Type B pancreatic cell (in vitro differentiated cells): ENCODE measurements around the gene LRRC51. TPM values are rescaled to one million over a fixed set of nuclear protein-coding genes. Genes with fewer than 3 reads are reported as not detected.
"Not testable (repeated sequence)": the region's sequence is repeated elsewhere in the genome, so short reads cannot be mapped to it uniquely, and the experiment has no call there.

Experiments
- DNase-seq: peaks from one replicate; pipeline ENCODE4 v3.0.0; 2021; ENCODE audit warnings: mixed read lengths; ENCODE audit not compliant: unreplicated experiment; ENCODE audit errors: extremely low spot score
- H3K27ac Mint-ChIP-seq: 2 replicates; pipeline ENCODE4 v1.8.0; 2021; ENCODE audit warnings: mild to moderate bottlenecking, mixed read lengths
- H3K27me3 Mint-ChIP-seq: 2 replicates; pipeline ENCODE4 v1.8.0; 2021; ENCODE audit warnings: mixed read lengths
- H3K36me3 Mint-ChIP-seq: 2 replicates; pipeline ENCODE4 v1.8.0; 2021; ENCODE audit warnings: mixed read lengths
- H3K4me1 Mint-ChIP-seq: one replicate; pipeline ENCODE4 v1.8.0; 2021; ENCODE audit warnings: mixed read lengths; ENCODE audit not compliant: unreplicated experiment
- H3K4me3 Mint-ChIP-seq: 2 replicates; pipeline ENCODE4 v1.8.0; 2021; ENCODE audit warnings: mild to moderate bottlenecking, mixed read lengths
- H3K9me3 Mint-ChIP-seq: 2 replicates; pipeline ENCODE4 v1.8.0; 2021; ENCODE audit warnings: mixed read lengths
- microRNA-seq: library from miRNA; unstranded; fragments of <30 nt; microRNA quantifications from one replicate; pipeline ENCODE4, GENCODE V29; 2020
- total RNA-seq: library from RNA; stranded (reverse); gene quantifications from 2 replicates; pipeline ENCODE4 v1.2.1, GENCODE V29; 2021; ENCODE audit warnings: low replicate concordance
- TF ChIP-seq, protein P1 (sequence below): fragments of 200-600 bp; sonication (generic); conservative IDR thresholded peaks from 2 replicates; pipeline ENCODE4 v1.5.0; 2021; ENCODE audit warnings: antibody characterized with exemption, mild to moderate bottlenecking

Gene LRRC51
- total RNA-seq, 1 donor from 2014 or later, result 14.7 TPM

DNA sequence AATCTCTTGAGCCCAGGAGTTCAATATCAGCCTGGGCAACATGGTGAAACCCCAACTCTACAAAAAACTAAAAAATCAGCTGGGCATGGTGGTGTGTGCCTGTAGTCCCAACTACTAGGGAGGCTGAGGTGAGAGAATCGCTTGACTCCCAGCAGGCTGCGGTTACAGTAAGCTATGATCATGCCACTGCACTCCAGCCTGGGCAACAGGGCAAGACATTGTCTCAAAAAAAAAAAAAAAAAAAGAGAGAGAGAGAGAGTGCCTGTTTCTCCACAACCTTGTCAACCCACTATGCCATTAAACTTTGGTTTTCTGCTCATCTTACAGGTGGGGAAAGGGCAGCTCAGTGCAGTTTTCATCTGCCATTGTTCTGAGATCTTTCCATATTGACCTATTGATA lies 60.0 kb downstream of the LRRC51 start:
- Mint-ChIP-seq H3K9me3 (no peaks in the 10 kb centered on the region), H3K4me3 (no peak overlapping the region), H3K4me1 (peaks cover 3% of the 10 kb centered on the region), H3K27me3 (peaks cover 9% of the 10 kb centered on the region), H3K36me3 (no peaks in the 10 kb centered on the region), H3K27ac (no peak overlapping the region)
- TF ChIP-seq, protein P1, sequence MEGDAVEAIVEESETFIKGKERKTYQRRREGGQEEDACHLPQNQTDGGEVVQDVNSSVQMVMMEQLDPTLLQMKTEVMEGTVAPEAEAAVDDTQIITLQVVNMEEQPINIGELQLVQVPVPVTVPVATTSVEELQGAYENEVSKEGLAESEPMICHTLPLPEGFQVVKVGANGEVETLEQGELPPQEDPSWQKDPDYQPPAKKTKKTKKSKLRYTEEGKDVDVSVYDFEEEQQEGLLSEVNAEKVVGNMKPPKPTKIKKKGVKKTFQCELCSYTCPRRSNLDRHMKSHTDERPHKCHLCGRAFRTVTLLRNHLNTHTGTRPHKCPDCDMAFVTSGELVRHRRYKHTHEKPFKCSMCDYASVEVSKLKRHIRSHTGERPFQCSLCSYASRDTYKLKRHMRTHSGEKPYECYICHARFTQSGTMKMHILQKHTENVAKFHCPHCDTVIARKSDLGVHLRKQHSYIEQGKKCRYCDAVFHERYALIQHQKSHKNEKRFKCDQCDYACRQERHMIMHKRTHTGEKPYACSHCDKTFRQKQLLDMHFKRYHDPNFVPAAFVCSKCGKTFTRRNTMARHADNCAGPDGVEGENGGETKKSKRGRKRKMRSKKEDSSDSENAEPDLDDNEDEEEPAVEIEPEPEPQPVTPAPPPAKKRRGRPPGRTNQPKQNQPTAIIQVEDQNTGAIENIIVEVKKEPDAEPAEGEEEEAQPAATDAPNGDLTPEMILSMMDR, result no peak
- no peak for DNase-seq

DNA sequence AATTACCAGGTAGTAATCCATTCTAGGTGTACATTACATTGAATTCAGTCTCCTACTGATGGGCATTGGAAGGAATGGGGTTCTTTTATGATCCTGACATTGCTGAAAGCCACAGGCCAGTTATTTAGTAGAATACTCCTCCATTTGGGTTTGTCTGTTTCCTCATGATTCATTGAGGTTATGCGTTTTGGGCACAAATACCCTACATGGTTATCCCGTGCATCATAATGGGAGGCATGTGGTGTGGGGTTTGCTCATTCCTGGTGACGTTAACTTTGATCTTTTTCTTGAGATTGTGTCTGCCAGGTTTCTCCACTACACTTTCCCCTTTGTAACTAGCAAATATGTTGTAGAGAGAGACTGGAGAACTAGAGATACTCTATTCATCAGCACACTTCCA lies 60.4 kb downstream of the LRRC51 start:
- H3K4me1 Mint-ChIP-seq, result peaks cover 3% of the 10 kb centered on the region
- peaks cover 9% of the 10 kb centered on the region for H3K27me3 Mint-ChIP-seq
- H3K36me3 Mint-ChIP-seq, result no peaks in the 10 kb centered on the region
- no peak for DNase-seq
- no peak overlapping the region for H3K4me3 Mint-ChIP-seq
- TF ChIP-seq, protein P1, result no peak
- no peaks in the 10 kb centered on the region for H3K9me3 Mint-ChIP-seq
- no peak overlapping the region for H3K27ac Mint-ChIP-seq

DNA sequence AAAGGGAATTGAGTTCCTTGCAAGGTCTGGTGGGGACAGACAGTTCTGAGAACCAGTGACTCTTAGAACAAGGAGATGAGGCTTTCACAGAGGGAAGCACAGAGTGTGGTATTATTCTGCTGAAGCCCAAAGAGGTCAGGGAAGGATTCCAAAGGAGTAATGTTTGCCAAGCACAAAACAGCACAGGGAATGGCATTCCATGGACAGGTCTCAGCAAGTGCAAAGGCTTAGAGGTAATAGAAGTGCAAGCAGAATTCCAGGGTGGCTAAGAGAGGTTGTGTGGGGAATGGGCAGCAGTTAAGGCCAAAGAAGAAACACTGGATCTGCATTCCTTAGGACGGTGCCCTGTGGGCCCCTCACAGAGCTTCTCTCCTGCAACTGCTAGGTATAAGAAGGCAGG lies 61.4 kb downstream of the LRRC51 start:
- not testable (repeated sequence) for H3K27ac Mint-ChIP-seq, H3K27me3 Mint-ChIP-seq, DNase-seq, H3K4me3 Mint-ChIP-seq, H3K4me1 Mint-ChIP-seq, H3K9me3 Mint-ChIP-seq, H3K36me3 Mint-ChIP-seq

DNA sequence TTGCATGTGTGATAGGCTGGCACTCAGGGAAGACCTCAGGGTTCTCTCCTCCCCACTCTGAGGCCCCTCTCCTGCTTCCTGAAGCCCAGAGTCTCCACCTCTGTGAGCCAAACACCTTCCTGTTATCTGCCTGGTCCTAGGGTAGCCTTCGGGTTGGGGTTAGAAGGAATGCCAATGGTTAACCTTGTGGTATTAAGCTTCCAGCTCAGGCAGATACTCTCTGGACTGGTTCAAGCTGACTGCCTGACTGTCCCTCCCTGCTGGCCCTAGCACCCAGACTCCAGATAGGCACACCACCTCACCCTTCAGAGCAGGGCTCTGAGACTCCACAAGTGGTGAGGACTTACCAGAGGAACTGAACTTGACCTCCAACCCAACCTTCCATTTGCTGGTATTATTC lies 61.9 kb downstream of the LRRC51 start:
- not testable (repeated sequence) for H3K4me3 Mint-ChIP-seq, H3K4me1 Mint-ChIP-seq, DNase-seq, H3K36me3 Mint-ChIP-seq, H3K27ac Mint-ChIP-seq, H3K27me3 Mint-ChIP-seq, H3K9me3 Mint-ChIP-seq

DNA sequence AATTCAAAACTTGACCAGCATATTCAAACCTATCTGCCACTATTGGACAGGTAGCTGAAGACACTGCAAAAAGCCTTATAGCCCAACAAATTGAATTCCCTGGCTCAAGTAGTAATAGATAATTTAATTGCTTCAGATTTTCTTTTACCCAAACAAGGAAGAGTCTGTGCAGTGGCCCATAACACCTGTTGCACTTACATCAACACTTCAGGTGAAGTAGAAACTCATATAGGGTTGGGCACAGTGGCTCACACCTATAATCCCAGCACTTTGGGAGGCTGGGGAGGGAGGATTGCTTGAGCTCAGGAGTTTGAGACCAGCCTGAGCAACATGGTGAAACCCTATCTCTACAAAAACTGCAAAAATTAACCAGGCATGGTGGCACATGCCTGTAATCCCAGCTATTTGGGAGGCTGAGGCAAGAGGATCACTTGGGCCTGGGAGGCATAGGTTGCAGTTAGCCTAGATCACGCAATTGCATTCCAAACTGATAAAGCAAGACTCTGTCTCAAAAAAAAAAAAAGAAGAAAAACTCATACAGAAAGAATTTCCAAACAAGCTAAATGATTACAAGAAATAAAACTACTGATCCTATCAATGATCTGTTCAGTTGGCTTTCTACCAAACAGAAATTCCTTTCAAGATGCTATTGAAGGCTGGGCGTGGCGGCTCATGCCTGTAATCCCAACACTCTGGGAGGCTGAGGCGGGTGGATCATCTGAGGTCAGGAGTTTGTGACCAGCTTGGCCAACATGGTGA lies 64.3 kb downstream of the LRRC51 start:
- Mint-ChIP-seq H3K27me3 (peaks cover 9% of the 10 kb centered on the region), H3K9me3 (no peaks in the 10 kb centered on the region)

More for the DNA sequence above, 64.3 kb downstream of the LRRC51 start:
- H3K36me3 Mint-ChIP-seq, result no peaks in the 10 kb centered on the region
- TF ChIP-seq, protein P1, result no peak
- H3K27ac Mint-ChIP-seq, result no peak overlapping the region
- no peak for DNase-seq
- H3K4me1 Mint-ChIP-seq, result peaks cover 3% of the 10 kb centered on the region
- H3K4me3 Mint-ChIP-seq, result no peak overlapping the region

Small RNAs within 50 kb of the gene (microRNA-seq; reads per million reads assigned to microRNA genes)
- gene MIR3165, result not detected

Other genes with a start within 250 kb of the LRRC51 start
- gene DEFB108B, start 247.7 kb upstream of the LRRC51 start, total RNA-seq, result not detected in 2 replicates
- not detected in 2 replicates for gene DEFB131B, start 202.4 kb upstream of the LRRC51 start, total RNA-seq
- gene XNDC1N, start 152.3 kb upstream of the LRRC51 start, total RNA-seq, result 9.7 and 15.6 TPM in 2 replicates
- 44.3 and 49.7 TPM in 2 replicates for gene RNF121, start 151.8 kb upstream of the LRRC51 start, total RNA-seq
- 10.6 and 15.7 TPM in 2 replicates for gene IL18BP, start 81.9 kb upstream of the LRRC51 start, total RNA-seq
- gene NUMA1, start 308 bp upstream of the LRRC51 start, total RNA-seq, result 183 and 225 TPM in 2 replicates
- gene LAMTOR1, start 22.4 kb downstream of the LRRC51 start, total RNA-seq, result 73.0 and 93.8 TPM in 2 replicates
- not detected in 2 replicates for gene TOMT, start 25.1 kb downstream of the LRRC51 start, total RNA-seq
- gene ANAPC15, start 31.8 kb downstream of the LRRC51 start, total RNA-seq, result 45.5 and 47.9 TPM in 2 replicates
- gene FOLR3, start 54.9 kb downstream of the LRRC51 start, total RNA-seq, result not detected in 2 replicates
- gene FOLR1, start 111.3 kb downstream of the LRRC51 start, total RNA-seq, result 2.7 and 6.7 TPM in 2 replicates
- not detected in 2 replicates for gene FOLR2, start 135.9 kb downstream of the LRRC51 start, total RNA-seq
- 179 and 231 TPM in 2 replicates for gene INPPL1, start 143.9 kb downstream of the LRRC51 start, total RNA-seq
- 2.8 and 3.0 TPM in 2 replicates for gene PHOX2A, start 163.3 kb downstream of the LRRC51 start, total RNA-seq